GM12872 (cell line): ENCODE results near the gene SMCO4.

Source experiments
- TF ChIP-seq, protein P1 (sequence below): IDR thresholded peaks from 3 replicates; pipeline ENCODE4 v1.5.1; 2011; ENCODE audit warnings: low read depth, mild to moderate bottlenecking, low read length, moderate library complexity; ENCODE audit not compliant: insufficient read depth

SMCO4 gene

DNA sequence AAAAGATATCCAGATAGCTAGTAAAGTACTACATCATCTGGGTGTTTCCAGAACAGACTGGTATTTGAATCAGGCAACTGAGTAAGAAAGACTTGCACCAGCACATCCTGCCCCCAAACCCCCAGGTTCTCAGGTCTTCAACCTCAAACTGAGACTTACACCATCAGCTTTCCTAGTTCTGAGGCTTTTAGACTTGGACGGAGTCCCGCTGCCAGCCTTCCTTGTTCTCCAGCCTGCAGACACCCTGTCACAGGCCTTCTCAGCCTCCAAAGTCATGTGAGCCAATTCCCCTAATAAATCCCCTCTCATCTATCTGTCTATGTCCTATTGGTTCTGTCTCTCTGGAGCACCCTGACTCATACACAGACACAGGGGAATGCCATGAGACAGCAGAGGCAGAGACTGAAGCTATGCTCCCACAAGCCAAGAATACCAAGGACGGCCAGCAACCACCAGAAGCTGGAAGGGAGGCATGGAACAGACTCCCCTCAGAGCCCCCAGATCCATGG lies 10.9 kb downstream of the SMCO4 start:
- TF ChIP-seq, protein P1, sequence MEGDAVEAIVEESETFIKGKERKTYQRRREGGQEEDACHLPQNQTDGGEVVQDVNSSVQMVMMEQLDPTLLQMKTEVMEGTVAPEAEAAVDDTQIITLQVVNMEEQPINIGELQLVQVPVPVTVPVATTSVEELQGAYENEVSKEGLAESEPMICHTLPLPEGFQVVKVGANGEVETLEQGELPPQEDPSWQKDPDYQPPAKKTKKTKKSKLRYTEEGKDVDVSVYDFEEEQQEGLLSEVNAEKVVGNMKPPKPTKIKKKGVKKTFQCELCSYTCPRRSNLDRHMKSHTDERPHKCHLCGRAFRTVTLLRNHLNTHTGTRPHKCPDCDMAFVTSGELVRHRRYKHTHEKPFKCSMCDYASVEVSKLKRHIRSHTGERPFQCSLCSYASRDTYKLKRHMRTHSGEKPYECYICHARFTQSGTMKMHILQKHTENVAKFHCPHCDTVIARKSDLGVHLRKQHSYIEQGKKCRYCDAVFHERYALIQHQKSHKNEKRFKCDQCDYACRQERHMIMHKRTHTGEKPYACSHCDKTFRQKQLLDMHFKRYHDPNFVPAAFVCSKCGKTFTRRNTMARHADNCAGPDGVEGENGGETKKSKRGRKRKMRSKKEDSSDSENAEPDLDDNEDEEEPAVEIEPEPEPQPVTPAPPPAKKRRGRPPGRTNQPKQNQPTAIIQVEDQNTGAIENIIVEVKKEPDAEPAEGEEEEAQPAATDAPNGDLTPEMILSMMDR, result no peak

DNA sequence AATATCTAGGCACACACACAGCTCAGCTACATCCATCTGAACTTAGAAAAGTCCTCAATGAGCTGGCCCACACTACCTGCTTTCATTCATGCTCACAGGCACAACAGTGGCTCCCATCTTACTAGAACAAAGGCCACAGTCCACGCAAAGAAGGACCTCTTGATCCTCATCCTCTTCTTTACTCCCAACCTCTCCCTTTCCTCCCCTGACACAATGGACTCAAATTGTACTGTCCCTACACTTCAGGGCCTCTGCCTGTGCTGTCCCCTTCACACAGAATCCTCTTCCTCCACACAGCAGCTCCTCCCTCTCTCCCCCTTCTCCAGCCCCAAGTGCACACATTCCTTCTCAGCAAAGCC lies 12.7 kb downstream of the SMCO4 start:
- TF ChIP-seq, protein P1, result no peak

DNA sequence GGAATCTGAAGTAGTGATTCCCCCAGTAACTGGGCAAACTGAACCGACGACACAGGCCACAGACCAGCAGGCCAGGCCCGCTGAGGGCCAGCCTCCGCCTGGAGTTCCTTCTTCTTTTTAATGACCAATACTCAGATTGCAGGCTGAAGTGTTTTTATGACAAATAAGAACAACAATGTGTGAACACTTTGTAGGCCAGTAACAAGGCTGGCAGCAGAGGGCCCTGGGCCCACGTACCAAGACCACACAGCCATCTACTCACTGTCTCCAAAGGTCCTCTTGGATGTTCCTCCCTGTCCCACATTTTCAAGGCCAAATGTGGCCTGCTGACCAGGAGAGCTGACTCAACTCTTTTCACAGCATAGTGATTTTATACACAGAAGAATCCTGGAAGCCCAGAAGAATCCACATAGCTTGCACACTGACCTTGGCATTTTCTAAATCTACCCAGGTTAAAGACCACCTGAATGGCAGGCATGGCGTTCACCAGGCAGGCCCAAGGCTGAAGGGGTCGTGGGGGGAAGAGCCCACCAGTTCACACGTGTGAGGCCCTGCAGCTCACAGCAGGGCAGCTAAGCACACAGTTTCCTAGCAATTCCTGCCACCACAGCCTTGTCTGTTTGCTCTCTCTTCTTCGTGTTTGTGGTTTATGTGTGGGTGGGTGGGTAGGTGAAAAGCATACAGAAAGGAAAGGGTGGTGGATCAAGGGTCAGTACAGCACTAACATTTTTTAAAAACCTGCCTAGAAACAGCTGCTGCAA lies 13.3 kb downstream of the SMCO4 start:
- TF ChIP-seq, protein P1, result no peak

DNA sequence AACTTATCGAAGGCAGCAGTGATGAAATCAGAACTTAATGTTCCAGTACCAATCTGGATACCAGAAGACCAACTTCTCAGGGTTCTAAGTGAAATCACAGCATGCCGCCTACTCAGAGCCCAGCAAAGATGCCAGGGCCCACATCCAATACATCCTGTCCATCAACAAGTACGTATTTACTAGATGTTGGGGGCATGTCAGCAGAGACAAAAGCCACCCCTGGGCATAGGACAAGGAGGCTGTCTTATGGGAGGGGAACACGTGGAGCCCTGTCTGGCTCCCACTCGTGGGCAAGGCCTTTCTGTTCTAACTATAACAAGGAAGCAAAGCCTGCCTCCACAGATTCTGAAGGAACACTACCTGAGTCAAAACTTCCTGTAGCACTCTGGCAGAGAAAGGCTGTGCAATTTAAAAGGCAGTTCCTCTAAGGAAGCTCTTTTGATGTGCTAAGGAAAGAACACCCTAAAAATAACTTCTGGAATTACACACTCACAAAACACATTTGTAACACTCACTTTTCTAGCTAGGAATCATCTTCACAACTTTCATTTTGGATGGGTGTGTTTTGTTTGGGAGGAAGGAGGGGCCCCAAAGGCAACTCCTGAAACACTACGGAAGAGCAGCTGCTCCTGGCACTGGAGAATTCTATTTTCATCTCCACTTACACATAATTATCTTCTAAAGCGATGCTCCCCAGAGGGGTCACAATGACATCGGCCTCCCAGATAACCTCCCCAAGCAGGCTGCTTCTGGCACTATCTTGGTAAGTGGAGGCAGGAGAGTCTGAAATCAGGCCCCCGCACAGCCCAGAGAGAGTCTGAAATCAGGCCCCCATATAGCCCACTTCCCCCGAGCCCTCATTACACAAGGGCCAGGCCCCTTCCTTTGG lies 14.2 kb downstream of the SMCO4 start:
- TF ChIP-seq, protein P1, result no peak

DNA sequence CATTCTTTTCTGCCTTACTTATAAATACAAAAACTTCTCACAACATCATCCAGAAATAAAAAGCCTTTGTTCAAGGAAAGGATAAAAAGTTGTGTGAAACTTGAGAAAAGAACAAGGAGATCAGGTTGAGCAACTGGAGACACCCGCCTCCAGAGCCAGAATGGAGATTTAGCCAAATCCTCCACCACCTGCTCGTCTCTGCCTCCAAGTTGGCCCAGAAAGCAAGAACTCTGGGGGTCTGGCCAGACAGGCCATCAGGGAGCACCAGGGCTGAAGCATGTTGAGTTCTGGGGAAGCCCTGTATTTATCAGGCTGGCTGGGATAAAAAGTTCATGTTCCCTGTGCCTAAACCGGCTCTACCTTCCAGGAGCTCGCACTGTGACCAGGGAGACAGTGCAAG lies 14.9 kb downstream of the SMCO4 start:
- TF ChIP-seq, protein P1, result no peak

DNA sequence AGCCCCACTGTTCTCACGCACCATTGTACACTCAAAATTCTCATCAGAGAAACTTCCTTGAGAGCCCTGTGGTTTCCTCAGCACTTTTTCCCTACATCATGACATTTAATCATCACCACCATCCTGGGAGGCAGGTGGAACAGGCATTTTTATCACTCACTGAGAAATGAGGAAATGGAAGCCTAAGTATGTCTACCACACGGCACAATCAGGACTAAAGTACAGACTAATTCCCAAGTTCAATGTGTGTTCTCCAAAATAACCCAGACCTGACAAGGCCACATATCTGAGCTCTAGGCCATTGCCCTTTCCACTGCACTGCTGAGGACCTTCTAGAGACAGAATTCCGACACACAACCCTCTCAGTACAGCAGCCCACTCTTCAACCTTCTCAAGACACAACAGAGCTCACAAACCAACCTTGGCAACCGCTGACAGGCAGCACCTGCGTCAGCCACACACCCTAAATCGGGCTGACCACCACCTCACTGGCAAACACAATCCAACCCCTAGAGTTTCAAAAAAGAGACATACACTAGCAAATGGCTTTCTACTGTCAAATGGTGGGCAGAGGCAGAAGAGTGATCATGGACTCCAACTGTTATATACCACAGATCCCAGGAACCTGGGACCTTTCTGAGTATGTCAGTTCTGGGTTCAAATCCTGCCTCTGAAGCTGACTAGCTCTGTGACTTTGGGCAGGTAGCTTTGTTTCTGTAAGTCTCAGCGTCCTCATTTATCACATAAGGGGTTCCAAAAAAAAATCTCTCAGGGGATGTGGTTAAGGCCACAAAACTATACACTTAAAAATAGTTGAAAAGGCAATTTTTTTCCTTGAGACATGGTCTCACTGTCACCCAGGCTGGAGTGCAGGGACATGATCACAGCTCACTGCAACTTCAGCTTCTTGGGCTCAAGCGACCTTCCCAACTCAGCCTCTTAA lies 16.3 kb downstream of the SMCO4 start:
- TF ChIP-seq, protein P1, result no peak

DNA sequence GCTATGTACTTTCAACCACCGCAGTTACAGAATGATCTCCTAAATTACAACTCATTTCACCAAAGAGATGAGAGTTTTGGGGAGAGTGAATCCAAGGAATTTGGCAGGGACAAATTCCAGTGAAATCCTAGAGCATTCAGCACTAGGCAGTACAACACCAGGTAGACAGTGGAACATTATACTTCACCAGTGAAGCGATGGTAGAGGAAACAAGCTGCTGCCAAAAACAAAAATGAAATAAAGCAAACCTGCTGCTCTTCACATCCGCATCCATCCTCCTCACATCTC lies 16.9 kb downstream of the SMCO4 start:
- TF ChIP-seq, protein P1, result no peak
